SK-N-SH (cell line): ENCODE data around the gene TTC39C. TPM values are rescaled to one million over a fixed set of nuclear protein-coding genes. Genes with fewer than 3 reads are reported as not detected.

Source experiments
- CTCF ChIA-PET: fragments of 300-600, 350-600 bp; formaldehyde crosslinking; extraction: SDS; loops from one replicate; lab custom pipeline; 2021; lab: Yijun Ruan, JAX
- POLR2A ChIA-PET: fragments of 350-600 bp; sonication (Branson Sonifier 250); formaldehyde crosslinking; extraction: SDS; loops from one replicate; lab custom pipeline; 2020; ENCODE audit warnings: antibody characterized with exemption, inconsistent platforms; lab: Yijun Ruan, JAX
- DNase-seq: peaks from one replicate; pipeline ENCODE4 v3.0.0; 2012
- H2AFZ ChIP-seq: fragments of 200-600 bp; sonication (generic); 2 replicates; pipeline ENCODE4 v1.8.1; 2016; ENCODE audit warnings: antibody characterized with exemption, mild to moderate bottlenecking, low read depth
- H3F3A ChIP-seq: fragments of 200-600 bp; sonication (generic); replicated peaks from 2 replicates; pipeline ENCODE3; 2016; ENCODE audit warnings: antibody characterized with exemption, mild to moderate bottlenecking; ENCODE audit not compliant: insufficient read depth
- H3K27ac ChIP-seq, 2 experiments: fragments of 200-500 bp in 1 of 2; fragments of 200-600 bp in 1 of 2; sonication (Bioruptor generic) in 1 of 2; sonication (generic), shearing (Covaris generic) in 1 of 2; 2 replicates each; pipeline versions ENCODE4 v1.5.1 to v1.6.1; 2014 to 2016; ENCODE audit warnings: low read depth in 2 of 2, inconsistent platforms in 1 of 2, low read length in 1 of 2, mild to moderate bottlenecking in 1 of 2, mixed read lengths in 1 of 2
- H3K27me3 ChIP-seq: fragments of 200-600 bp; sonication (generic), shearing (Covaris generic); 2 replicates; pipeline ENCODE4 v1.6.1; 2016; ENCODE audit warnings: mixed run types; ENCODE audit not compliant: insufficient read depth
- H3K36me3 ChIP-seq, 2 experiments: fragments of 200-500 bp in 1 of 2; fragments of 200-600 bp in 1 of 2; sonication (Bioruptor generic) in 1 of 2; sonication (generic) in 1 of 2; replicated peaks in 1 of 2; 2 replicates each; pipeline versions ENCODE3 to v1.5.1; 2014 to 2016; ENCODE audit warnings: low read length in 1 of 2, mild to moderate bottlenecking in 1 of 2; ENCODE audit not compliant: insufficient read depth in 2 of 2, control insufficient read depth in 1 of 2
- H3K4me1 ChIP-seq, 2 experiments: fragments of 200-500 bp in 1 of 2; fragments of 200-600 bp in 1 of 2; sonication (Bioruptor generic) in 1 of 2; sonication (generic), shearing (Covaris generic) in 1 of 2; 2 replicates each; pipeline versions ENCODE4 v1.5.1 to v1.6.1; 2014 to 2016; ENCODE audit warnings: low read depth in 1 of 2, low read length in 1 of 2, mixed run types in 1 of 2; ENCODE audit not compliant: insufficient read depth in 2 of 2, control insufficient read depth in 1 of 2
- H3K4me2 ChIP-seq: fragments of 200-600 bp; sonication (generic), shearing (Covaris generic); 2 replicates; pipeline ENCODE4 v1.6.1; 2017; ENCODE audit warnings: mixed run types
- H3K4me3 ChIP-seq, 2 experiments: fragments of 200-500 bp in 1 of 2; fragments of 200-600 bp in 1 of 2; sonication (Bioruptor generic) in 1 of 2; sonication (generic), shearing (Covaris generic) in 1 of 2; 2 replicates each; pipeline versions ENCODE4 v1.5.1 to v1.8.1; 2014 to 2016; ENCODE audit warnings: low read depth in 2 of 2, inconsistent platforms in 1 of 2, low read length in 1 of 2, mild to moderate bottlenecking in 1 of 2, mixed read lengths in 1 of 2, moderate library complexity in 1 of 2
- H3K79me2 ChIP-seq: fragments of 200-600 bp; sonication (generic); 2 replicates; pipeline ENCODE4 v1.8.1; 2017; ENCODE audit warnings: mild to moderate bottlenecking; ENCODE audit not compliant: insufficient read depth
- H3K9ac ChIP-seq: fragments of 200-600 bp; sonication (generic); 2 replicates; pipeline ENCODE4 v1.6.1; 2017; ENCODE audit warnings: mixed run types
- H3K9me2 ChIP-seq: fragments of 200-600 bp; sonication (generic); 2 replicates; pipeline ENCODE4 v1.6.1; 2017; ENCODE audit warnings: mixed run types
- H3K9me3 ChIP-seq: fragments of 200-600 bp; sonication (generic); 2 replicates; pipeline ENCODE4 v1.6.1; 2017; ENCODE audit warnings: mixed run types, mild to moderate bottlenecking, moderate library complexity
- H4K20me1 ChIP-seq: fragments of 200-600 bp; sonication (generic); 2 replicates; pipeline ENCODE4 v1.6.1; 2017; ENCODE audit warnings: mild to moderate bottlenecking, mixed run types; ENCODE audit not compliant: insufficient read depth
- CHD2 ChIP-seq: fragments of 150-350 bp; IDR thresholded peaks from 2 replicates; pipeline ENCODE4 v1.6.1; 2018; ENCODE audit warnings: low read length; ENCODE audit not compliant: partially characterized antibody
- EP300 ChIP-seq, 2 experiments: IDR thresholded peaks; 2 replicates each; pipeline versions ENCODE4 v1.4.0 to v1.6.1; 2012; ENCODE audit warnings: borderline replicate concordance in 1 of 2, low read depth in 1 of 2, low read length in 1 of 2
- EZH2phosphoT487 ChIP-seq: fragments of 200-600 bp; sonication (generic); IDR thresholded peaks from 2 replicates; pipeline ENCODE4 v1.6.1; 2017; ENCODE audit warnings: low read depth, mixed run types, mild to moderate bottlenecking, antibody characterized with exemption, moderate library complexity, borderline replicate concordance
- FOSL2 ChIP-seq: IDR thresholded peaks from 2 replicates; pipeline ENCODE4 v1.4.0; 2012; ENCODE audit warnings: low read depth, mild to moderate bottlenecking, moderate library complexity, borderline replicate concordance
- GABPA ChIP-seq: IDR thresholded peaks from 2 replicates; pipeline ENCODE4 v1.4.0; 2012; ENCODE audit warnings: low read depth, mild to moderate bottlenecking
- MXI1 ChIP-seq: IDR thresholded peaks from 2 replicates; pipeline ENCODE4 v1.6.1; 2012; ENCODE audit warnings: mild to moderate bottlenecking, low read depth, low read length, improper control_type of control experiment
- RCOR1 ChIP-seq: fragments of 150-350 bp; IDR thresholded peaks from 2 replicates; pipeline ENCODE4 v1.6.1; 2017; ENCODE audit warnings: antibody characterized with exemption, low read length
- SIN3A ChIP-seq: IDR thresholded peaks from 2 replicates; pipeline ENCODE4 v1.6.1; 2012; ENCODE audit warnings: low read depth, mild to moderate bottlenecking, low read length, moderate library complexity, borderline replicate concordance
- SMC3 ChIP-seq: IDR thresholded peaks from 2 replicates; pipeline ENCODE4 v1.6.1; 2012; ENCODE audit warnings: low read depth, low read length, improper control_type of control experiment
- TAF1 ChIP-seq: IDR thresholded peaks from 2 replicates; pipeline ENCODE4 v1.6.1; 2012; ENCODE audit warnings: low read depth, mild to moderate bottlenecking, low read length, moderate library complexity, borderline replicate concordance
- TCF12 ChIP-seq: IDR thresholded peaks from 2 replicates; pipeline ENCODE4 v1.4.0; 2012
- TEAD4 ChIP-seq: IDR thresholded peaks from 2 replicates; pipeline ENCODE4 v1.4.0; 2012; ENCODE audit warnings: mild to moderate bottlenecking, borderline replicate concordance; ENCODE audit not compliant: insufficient read depth
- YY1 ChIP-seq: IDR thresholded peaks from 2 replicates; pipeline ENCODE4 v1.4.0; 2012; ENCODE audit warnings: low read depth, mild to moderate bottlenecking
- WGBS: methylation state at CpG from one replicate; pipeline ENCODE4 v1.1.6; 2017; ENCODE audit warnings: low lambda C conversion rate; 5-methylcytosine and 5-hydroxymethylcytosine counted together
- polyA plus RNA-seq, 3 experiments: library from polyadenylated mRNA; depleted of rRNA; stranded (reverse); fragments of >200 nt; gene quantifications; 2 replicates each; pipeline ENCODE4 v1.2.3, GENCODE V29; 2012
- TF ChIP-seq, protein P1 (sequence below): IDR thresholded peaks from 2 replicates; pipeline ENCODE4 v1.4.0; 2012; ENCODE audit warnings: low read depth, borderline replicate concordance
- TF ChIP-seq, protein P2 (sequence below): IDR thresholded peaks from 2 replicates; pipeline ENCODE4 v1.6.1; 2012; ENCODE audit warnings: mild to moderate bottlenecking, low read depth, low read length, moderate library complexity
- TF ChIP-seq, protein P3 (sequence below): IDR thresholded peaks from 2 replicates; pipeline ENCODE4 v1.4.0; 2012; ENCODE audit warnings: low read depth
- TF ChIP-seq, protein P4 (sequence below): IDR thresholded peaks from 2 replicates; pipeline ENCODE4; 2012

TTC39C gene
- polyA plus RNA-seq (2012; rRNA removed), result 8.6 and 9.8 TPM in 2 replicates
- polyA plus RNA-seq (2012; cell fraction: cytosol; rRNA removed), result 10.4 and 13.6 TPM in 2 replicates
- polyA plus RNA-seq (2012; cell fraction: nucleus; rRNA removed), result 14.1 and 16.2 TPM in 2 replicates

DNA sequence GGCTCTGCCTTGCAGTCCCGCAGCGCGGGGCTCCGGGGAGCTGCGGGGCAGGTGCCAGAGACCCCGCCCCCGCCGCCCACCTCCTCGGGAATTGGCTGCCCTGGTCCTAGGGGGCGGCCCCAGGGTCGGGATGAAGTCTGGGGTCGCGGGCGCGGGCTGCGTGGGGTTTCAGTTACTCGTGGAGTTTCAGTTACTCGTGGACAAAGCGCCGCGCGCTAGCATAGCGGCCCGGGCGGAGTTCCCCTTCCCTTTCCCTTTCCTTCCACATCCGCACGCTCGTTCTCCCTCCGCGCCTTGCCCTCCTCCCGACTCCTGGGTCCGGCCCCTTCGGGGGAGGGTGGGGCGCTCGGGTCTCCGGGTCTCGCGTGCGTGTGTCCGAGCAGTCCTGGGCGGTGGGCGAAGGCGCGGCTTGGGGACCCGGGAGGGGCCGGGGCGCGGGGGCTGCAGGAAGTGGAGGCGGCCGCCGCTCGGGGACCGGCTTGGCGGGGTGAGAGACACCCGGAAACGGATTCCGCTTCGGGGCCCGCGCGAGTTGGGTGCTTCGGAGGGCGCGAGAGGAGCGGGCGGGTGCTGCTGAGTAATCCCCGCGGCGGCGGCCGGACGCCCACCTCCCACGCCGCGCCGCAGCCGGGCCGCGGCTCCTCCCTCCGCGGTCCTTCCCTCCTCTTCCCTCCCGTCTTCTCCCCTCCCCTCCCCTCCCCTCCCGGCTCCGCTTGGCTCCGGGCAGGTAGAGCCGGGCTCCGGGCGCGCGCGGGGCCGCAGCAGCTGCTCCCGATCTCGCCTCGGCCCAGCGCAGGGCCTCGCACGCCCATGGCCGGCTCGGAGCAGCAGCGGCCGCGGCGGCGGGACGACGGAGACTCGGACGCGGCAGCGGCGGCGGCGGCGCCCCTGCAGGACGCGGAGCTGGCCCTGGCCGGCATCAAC is at the start of gene TTC39C:
TTC39C (plus strand) TSS at position 693 of the 924 bp plus-strand sequence; CDS start at position 811, 118 bp downstream.
- ChIA-PET CTCF (interaction anchor here (0.6 to 2.8 kb wide), 7 partner anchors 9 to 108 kb away, joined by 3 to 9 read pairs (median 5); no protein-coding TSS in a partner anchor), POLR2A (interaction anchor here (0.6 to 1.2 kb wide), 3 partner anchors 9 to 105 kb away, joined by 3 to 6 read pairs (median 3); no protein-coding TSS in a partner anchor)
- DNase-seq, result peak; percentile 91
- TF ChIP-seq MXI1, result peak; percentile 32; the same call in 1 of the 2 replicates
- TF ChIP-seq TAF1, result peak; percentile 26; the same call in 1 of the 2 replicates
- TF ChIP-seq GABPA, result peak; percentile 38; the same call in 1 of the 2 replicates
- peak in 1 of 2 experiments; percentile 3; a peak in 1 of 4 replicates for TF ChIP-seq EP300 (IDR thresholded peaks at IDR 0.05; ENCODE audit: borderline replicate concordance in 1 of 2, low read depth in 1 of 2, low read length in 1 of 2)
- TF ChIP-seq, protein P1, sequence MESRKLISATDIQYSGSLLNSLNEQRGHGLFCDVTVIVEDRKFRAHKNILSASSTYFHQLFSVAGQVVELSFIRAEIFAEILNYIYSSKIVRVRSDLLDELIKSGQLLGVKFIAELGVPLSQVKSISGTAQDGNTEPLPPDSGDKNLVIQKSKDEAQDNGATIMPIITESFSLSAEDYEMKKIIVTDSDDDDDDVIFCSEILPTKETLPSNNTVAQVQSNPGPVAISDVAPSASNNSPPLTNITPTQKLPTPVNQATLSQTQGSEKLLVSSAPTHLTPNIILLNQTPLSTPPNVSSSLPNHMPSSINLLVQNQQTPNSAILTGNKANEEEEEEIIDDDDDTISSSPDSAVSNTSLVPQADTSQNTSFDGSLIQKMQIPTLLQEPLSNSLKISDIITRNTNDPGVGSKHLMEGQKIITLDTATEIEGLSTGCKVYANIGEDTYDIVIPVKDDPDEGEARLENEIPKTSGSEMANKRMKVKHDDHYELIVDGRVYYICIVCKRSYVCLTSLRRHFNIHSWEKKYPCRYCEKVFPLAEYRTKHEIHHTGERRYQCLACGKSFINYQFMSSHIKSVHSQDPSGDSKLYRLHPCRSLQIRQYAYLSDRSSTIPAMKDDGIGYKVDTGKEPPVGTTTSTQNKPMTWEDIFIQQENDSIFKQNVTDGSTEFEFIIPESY, result peak; percentile 31; the same call in 1 of the 2 replicates
- no peak for TF ChIP-seq YY1
- no peak for TF ChIP-seq RCOR1
- no peak for TF ChIP-seq SMC3
- TF ChIP-seq TEAD4, result no peak
- TF ChIP-seq CHD2, result peak; percentile 76
- under 1% methylated on average over 19 of the region's 118 CpGs for WGBS
- Histone ChIP-seq H3K36me3 (peaks cover 0 to 2% of the 10 kb centered on the region in 2 experiments), H2AFZ (peak within 1 kb of the TSS; percentile 82), H3F3A (peaks cover 4% of the 10 kb centered on the region), H3K9ac (peak within 1 kb of the TSS; percentile 84), H3K4me3 (peak within 1 kb of the TSS; percentile 89 to 92), H3K9me2 (no peaks in the 10 kb centered on the region), H3K4me1 (peaks cover 9 to 14% of the 10 kb centered on the region in 2 experiments; a peak in 3 of 4 replicates), H3K27me3 (no peaks in the 10 kb centered on the region), H3K27ac (peak within 1 kb of the TSS; percentile 61 to 86), H4K20me1 (0 out of 2 replicates have a peak, but pooled peaks cover 9% of the 10 kb centered on the region), H3K9me3 (no peaks in the 10 kb centered on the region), H3K4me2 (peak within 1 kb of the TSS; percentile 90), H3K79me2 (peaks cover 41% of the 10 kb centered on the region)

DNA sequence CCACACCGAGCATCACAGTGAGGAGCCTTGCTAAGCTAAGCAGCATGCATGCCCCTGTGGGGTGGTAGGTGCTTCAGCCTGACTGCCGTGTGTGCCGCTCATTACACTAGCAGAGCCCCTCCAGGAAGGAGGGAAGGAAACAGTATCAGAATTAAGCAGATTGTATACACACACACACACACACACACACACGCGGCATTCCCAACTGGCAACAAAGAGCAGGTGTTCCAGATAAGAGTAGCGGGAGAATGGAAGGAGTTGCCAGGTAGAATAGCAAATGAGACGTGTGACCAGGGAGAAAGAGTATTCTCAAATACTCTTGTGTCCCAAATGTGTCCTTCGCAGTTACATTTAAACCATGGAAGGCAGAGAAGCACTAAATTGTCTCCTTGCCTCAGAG is 47.6 kb upstream of the TTC39C start:
- CTCF ChIA-PET, result interaction anchor here (0.9 kb wide), 1 partner anchor 9 kb away, joined by 3 read pairs; no protein-coding TSS in a partner anchor
- TF ChIP-seq, protein P2, sequence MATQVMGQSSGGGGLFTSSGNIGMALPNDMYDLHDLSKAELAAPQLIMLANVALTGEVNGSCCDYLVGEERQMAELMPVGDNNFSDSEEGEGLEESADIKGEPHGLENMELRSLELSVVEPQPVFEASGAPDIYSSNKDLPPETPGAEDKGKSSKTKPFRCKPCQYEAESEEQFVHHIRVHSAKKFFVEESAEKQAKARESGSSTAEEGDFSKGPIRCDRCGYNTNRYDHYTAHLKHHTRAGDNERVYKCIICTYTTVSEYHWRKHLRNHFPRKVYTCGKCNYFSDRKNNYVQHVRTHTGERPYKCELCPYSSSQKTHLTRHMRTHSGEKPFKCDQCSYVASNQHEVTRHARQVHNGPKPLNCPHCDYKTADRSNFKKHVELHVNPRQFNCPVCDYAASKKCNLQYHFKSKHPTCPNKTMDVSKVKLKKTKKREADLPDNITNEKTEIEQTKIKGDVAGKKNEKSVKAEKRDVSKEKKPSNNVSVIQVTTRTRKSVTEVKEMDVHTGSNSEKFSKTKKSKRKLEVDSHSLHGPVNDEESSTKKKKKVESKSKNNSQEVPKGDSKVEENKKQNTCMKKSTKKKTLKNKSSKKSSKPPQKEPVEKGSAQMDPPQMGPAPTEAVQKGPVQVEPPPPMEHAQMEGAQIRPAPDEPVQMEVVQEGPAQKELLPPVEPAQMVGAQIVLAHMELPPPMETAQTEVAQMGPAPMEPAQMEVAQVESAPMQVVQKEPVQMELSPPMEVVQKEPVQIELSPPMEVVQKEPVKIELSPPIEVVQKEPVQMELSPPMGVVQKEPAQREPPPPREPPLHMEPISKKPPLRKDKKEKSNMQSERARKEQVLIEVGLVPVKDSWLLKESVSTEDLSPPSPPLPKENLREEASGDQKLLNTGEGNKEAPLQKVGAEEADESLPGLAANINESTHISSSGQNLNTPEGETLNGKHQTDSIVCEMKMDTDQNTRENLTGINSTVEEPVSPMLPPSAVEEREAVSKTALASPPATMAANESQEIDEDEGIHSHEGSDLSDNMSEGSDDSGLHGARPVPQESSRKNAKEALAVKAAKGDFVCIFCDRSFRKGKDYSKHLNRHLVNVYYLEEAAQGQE, result no peak
- TF ChIP-seq CHD2 (no peak), EZH2phosphoT487 (no peak), GABPA (no peak), SIN3A (no peak), TAF1 (no peak), FOSL2 (no peak), TCF12 (no peak)
- TF ChIP-seq, protein P3, sequence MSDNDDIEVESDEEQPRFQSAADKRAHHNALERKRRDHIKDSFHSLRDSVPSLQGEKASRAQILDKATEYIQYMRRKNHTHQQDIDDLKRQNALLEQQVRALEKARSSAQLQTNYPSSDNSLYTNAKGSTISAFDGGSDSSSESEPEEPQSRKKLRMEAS, result no peak
- TF ChIP-seq, protein P4, sequence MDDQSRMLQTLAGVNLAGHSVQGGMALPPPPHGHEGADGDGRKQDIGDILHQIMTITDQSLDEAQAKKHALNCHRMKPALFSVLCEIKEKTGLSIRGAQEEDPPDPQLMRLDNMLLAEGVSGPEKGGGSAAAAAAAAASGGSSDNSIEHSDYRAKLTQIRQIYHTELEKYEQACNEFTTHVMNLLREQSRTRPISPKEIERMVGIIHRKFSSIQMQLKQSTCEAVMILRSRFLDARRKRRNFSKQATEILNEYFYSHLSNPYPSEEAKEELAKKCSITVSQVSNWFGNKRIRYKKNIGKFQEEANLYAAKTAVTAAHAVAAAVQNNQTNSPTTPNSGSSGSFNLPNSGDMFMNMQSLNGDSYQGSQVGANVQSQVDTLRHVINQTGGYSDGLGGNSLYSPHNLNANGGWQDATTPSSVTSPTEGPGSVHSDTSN, result no peak

More for the DNA sequence above, 47.6 kb upstream of the TTC39C start:
- Histone ChIP-seq H4K20me1 (no peaks in the 10 kb centered on the region), H3K79me2 (no peaks in the 10 kb centered on the region), H3K4me3 (no peak overlapping the region), H3K4me2 (no peak overlapping the region), H3K9me3 (no peaks in the 10 kb centered on the region), H3K36me3 (no peaks in the 10 kb centered on the region), H3K4me1 (no peaks in the 10 kb centered on the region; a peak in 1 of 4 replicates), H2AFZ (no peak overlapping the region), H3F3A (no peaks in the 10 kb centered on the region), H3K27ac (no peak overlapping the region), H3K9me2 (no peaks in the 10 kb centered on the region), H3K27me3 (no peaks in the 10 kb centered on the region), H3K9ac (no peak overlapping the region)
- DNase-seq, result no peak
- POLR2A ChIA-PET, result no interaction called here
- WGBS, result 86% methylated on average over 8 of the region's 8 CpGs
